B cell (primary cell): ENCODE measurements around the gene OR2Z1. TPM values are rescaled to one million over a fixed set of nuclear protein-coding genes. Genes with fewer than 3 reads are reported as not detected.

Source experiments
- ATAC-seq: fragments of 200-7000 bp; cut with Tn5 transposase; one replicate; pipeline ENCODE4 v1.10.0; 2021; ENCODE audit warnings: low read depth, mild to moderate bottlenecking, moderate number of reproducible peaks, moderate library complexity
- CTCF ChIA-PET: fragments of 350-600 bp; sonication (Branson Sonifier 250); formaldehyde crosslinking; loops from one replicate; lab custom pipeline; 2021; ENCODE audit warnings: antibody characterized with exemption, inconsistent platforms; lab: Charles Lee
- POLR2A ChIA-PET: fragments of 350-600 bp; sonication (Branson Sonifier 250); formaldehyde crosslinking; loops from one replicate; lab custom pipeline; 2021; ENCODE audit warnings: antibody characterized with exemption; lab: Charles Lee
- DNase-seq: peaks from one replicate; pipeline ENCODE4 v3.0.0; 2013
- H2AFZ ChIP-seq: 2 replicates; pipeline ENCODE4 v1.6.1; 2012; ENCODE audit warnings: mild to moderate bottlenecking, low read depth, low read length; ENCODE audit not compliant: insufficient read depth, poor library complexity, severe bottlenecking
- H3K27ac ChIP-seq, 2 donors: 1 replicate in 1 of 2; 2 replicates in 1 of 2; pipeline ENCODE4 v1.5.1; 2012 to 2013; ENCODE audit warnings: low read length in 2 of 2, mild to moderate bottlenecking in 2 of 2, moderate library complexity in 1 of 2
- H3K27me3 ChIP-seq, 4 experiments: fragments of 200-600 bp in 1 of 4; sonication (generic) in 1 of 4; replicated peaks in 1 of 4; 1 replicate in 2 of 4; 2 replicates in 2 of 4; pipeline versions ENCODE4 v1.6.1 to v1.7.0; 2013 to 2016; ENCODE audit warnings: low read length in 3 of 4, mild to moderate bottlenecking in 2 of 4, mixed read lengths in 1 of 4, moderate library complexity in 1 of 4; ENCODE audit not compliant: insufficient read depth in 4 of 4, control insufficient read depth in 3 of 4; ENCODE audit errors: control extremely low read depth in 1 of 4
- H3K36me3 ChIP-seq, 2 experiments: replicated peaks in 1 of 2; 1 replicate in 1 of 2; 2 replicates in 1 of 2; pipeline versions ENCODE4 v1.6.1 to v1.7.1; 2013; ENCODE audit warnings: low read length in 1 of 2; ENCODE audit not compliant: insufficient read depth in 2 of 2, control insufficient read depth in 1 of 2; ENCODE audit errors: control extremely low read depth in 1 of 2, extremely low read depth in 1 of 2
- H3K4me1 ChIP-seq, 2 donors: fragments of 200-600 bp in 1 of 2; sonication (generic) in 1 of 2; 1 replicate in 1 of 2; 2 replicates in 1 of 2; pipeline versions ENCODE4 v1.5.1 to v1.6.1; 2013 to 2017; ENCODE audit warnings: low read length in 2 of 2; ENCODE audit not compliant: control insufficient read depth in 2 of 2, insufficient read depth in 2 of 2
- H3K4me2 ChIP-seq: replicated peaks from 2 replicates; pipeline ENCODE3; 2012; ENCODE audit warnings: mild to moderate bottlenecking, low read depth, low read length; ENCODE audit not compliant: poor library complexity, severe bottlenecking
- H3K4me3 ChIP-seq, 5 experiments: fragments of 200-600 bp in 1 of 5; sonication (generic) in 1 of 5; 1 replicate in 3 of 5; 2 replicates in 2 of 5; pipeline versions ENCODE4 v1.5.1 to v1.7.0; 2011 to 2016; ENCODE audit warnings: low read length in 4 of 5, mild to moderate bottlenecking in 4 of 5, low read depth in 2 of 5, control low read depth in 1 of 5, moderate library complexity in 1 of 5; ENCODE audit not compliant: insufficient read depth in 1 of 5; ENCODE audit errors: control extremely low read depth in 1 of 5, extremely low read depth in 1 of 5
- H3K79me2 ChIP-seq: fragments of 200-600 bp; sonication (generic); one replicate; pipeline ENCODE4 v1.6.0; 2016; ENCODE audit warnings: low read length; ENCODE audit not compliant: control insufficient read depth, insufficient read depth
- H3K9ac ChIP-seq: fragments of 200-600 bp; sonication (generic); 2 replicates; pipeline ENCODE4 v1.6.1; 2017; ENCODE audit warnings: mild to moderate bottlenecking, low read length, moderate library complexity
- H3K9me3 ChIP-seq, 3 donors: one replicate each; pipeline versions ENCODE4 v1.6.1 to v1.7.1; 2013; ENCODE audit warnings: low read length in 2 of 3; ENCODE audit not compliant: control insufficient read depth in 2 of 3, insufficient read depth in 1 of 3; ENCODE audit errors: control extremely low read depth in 1 of 3
- H4K20me1 ChIP-seq: 2 replicates; pipeline ENCODE4 v1.6.0; 2012; ENCODE audit warnings: mild to moderate bottlenecking, low read length; ENCODE audit not compliant: insufficient read depth, control insufficient read depth, poor library complexity, severe bottlenecking
- H3K27ac Mint-ChIP-seq: one replicate; pipeline ENCODE4 v1.8.0; 2021; ENCODE audit warnings: mixed read lengths
- H3K27me3 Mint-ChIP-seq: one replicate; pipeline ENCODE4 v1.8.0; 2021; ENCODE audit warnings: mixed read lengths
- H3K4me1 Mint-ChIP-seq: one replicate; pipeline ENCODE4 v1.8.0; 2021; ENCODE audit warnings: mixed read lengths
- H3K4me3 Mint-ChIP-seq: one replicate; pipeline ENCODE4 v1.8.0; 2021; ENCODE audit warnings: mixed read lengths
- H3K9me3 Mint-ChIP-seq: one replicate; pipeline ENCODE4 v1.8.0; 2022; ENCODE audit warnings: mixed read lengths; ENCODE audit not compliant: insufficient read depth
- EZH2 ChIP-seq: IDR thresholded peaks from 2 replicates; pipeline ENCODE4 v1.6.1; 2012; ENCODE audit warnings: borderline replicate concordance, low read depth, mild to moderate bottlenecking, moderate library complexity, low read length; ENCODE audit not compliant: insufficient read depth, poor library complexity, severe bottlenecking
- WGBS: methylation state at CpG from one replicate; pipeline ENCODE4 v1.1.5; 2013; ENCODE audit warnings: missing lambda C conversion rate; ENCODE audit not compliant: insufficient coverage; 5-methylcytosine and 5-hydroxymethylcytosine counted together
- intact Hi-C: fragments of 100-400 bp; cut with micrococcal nuclease; formaldehyde crosslinking; loops from one replicate; pipeline ENCODE4 v1.10.0; 2022
- polyA plus RNA-seq: library from polyadenylated mRNA; depleted of rRNA; stranded (reverse); fragments of >200 nt; gene quantifications from 2 replicates; pipeline ENCODE4 v1.2.3, GENCODE V29; 2012
- total RNA-seq, 2 donors: library from RNA; stranded (reverse); fragments of 120-200 nt in 1 of 2; gene quantifications; 1 replicate in 1 of 2; 2 replicates in 1 of 2; pipeline versions ENCODE4 v1.2.3 to v1.2.4, GENCODE V29; 2013 to 2022
- TF ChIP-seq, protein P1 (sequence below): fragments of 200-600 bp; IDR thresholded peaks from one replicate; pipeline ENCODE4 v1.8.0; 2022; ENCODE audit warnings: antibody characterized with exemption, mild to moderate bottlenecking

Gene OR2Z1
- total and polyA plus RNA-seq, 2 donors (not counting 1 experiment from before 2014, with no cell fraction given), result not detected

DNA sequence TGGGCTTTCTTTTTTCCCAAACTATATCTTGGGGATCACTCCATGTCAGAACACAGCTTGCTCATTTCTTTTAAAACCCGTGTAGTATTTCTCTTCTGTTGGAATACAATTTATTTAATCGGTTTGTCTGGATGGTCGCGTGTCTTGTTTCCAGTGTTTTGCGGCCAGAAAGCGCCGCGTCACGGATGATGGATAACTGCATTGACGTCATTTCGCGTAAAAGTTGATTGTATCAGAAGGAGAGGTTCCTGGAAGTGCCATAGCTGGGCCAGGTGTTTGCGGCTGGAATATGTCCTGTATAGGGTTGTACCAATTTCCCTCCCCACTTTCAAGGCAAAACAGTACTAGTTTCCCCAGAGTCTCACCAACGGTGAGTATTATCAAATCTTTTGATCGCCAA lies 32.5 kb upstream of the OR2Z1 start:
- H3K27me3 ChIP-seq, result peaks cover 0 to 7% (median under 1%) of the 10 kb centered on the region in 4 experiments
- no peak overlapping the region for H3K9ac ChIP-seq
- no peak overlapping the region for H2AFZ ChIP-seq
- H3K27ac ChIP-seq, result no peak overlapping the region
- no peak overlapping the region for H3K4me2 ChIP-seq
- no peak overlapping the region for H3K4me3 ChIP-seq
- no peak overlapping the region for H3K4me3 Mint-ChIP-seq
- DNase-seq, result no peak
- H3K27me3 Mint-ChIP-seq, result peaks cover 33% of the 10 kb centered on the region
- no peak overlapping the region for H3K27ac Mint-ChIP-seq
- CTCF ChIA-PET, result interaction anchor here (0.6 to 7.7 kb wide), 2 partner anchors 35 to 1798 kb away, joined by 3 to 114 read pairs; no protein-coding TSS in a partner anchor
- H3K4me1 Mint-ChIP-seq, result no peaks in the 10 kb centered on the region
- intact Hi-C loops, result no loop called here
- H4K20me1 ChIP-seq, result no peaks in the 10 kb centered on the region
- no peaks in the 10 kb centered on the region for H3K9me3 Mint-ChIP-seq
- 95% methylated on average over 10 of the region's 15 CpGs for WGBS
- POLR2A ChIA-PET, result no interaction called here
- ATAC-seq, result no peak
- H3K9me3 ChIP-seq, result peaks cover 0 to 6% (median 0%) of the 10 kb centered on the region in 3 donors
- no peaks in the 10 kb centered on the region for H3K36me3 ChIP-seq
- H3K4me1 ChIP-seq, result no peaks in the 10 kb centered on the region
- no peaks in the 10 kb centered on the region for H3K79me2 ChIP-seq
- TF ChIP-seq EZH2, result no peak
- TF ChIP-seq, protein P1, sequence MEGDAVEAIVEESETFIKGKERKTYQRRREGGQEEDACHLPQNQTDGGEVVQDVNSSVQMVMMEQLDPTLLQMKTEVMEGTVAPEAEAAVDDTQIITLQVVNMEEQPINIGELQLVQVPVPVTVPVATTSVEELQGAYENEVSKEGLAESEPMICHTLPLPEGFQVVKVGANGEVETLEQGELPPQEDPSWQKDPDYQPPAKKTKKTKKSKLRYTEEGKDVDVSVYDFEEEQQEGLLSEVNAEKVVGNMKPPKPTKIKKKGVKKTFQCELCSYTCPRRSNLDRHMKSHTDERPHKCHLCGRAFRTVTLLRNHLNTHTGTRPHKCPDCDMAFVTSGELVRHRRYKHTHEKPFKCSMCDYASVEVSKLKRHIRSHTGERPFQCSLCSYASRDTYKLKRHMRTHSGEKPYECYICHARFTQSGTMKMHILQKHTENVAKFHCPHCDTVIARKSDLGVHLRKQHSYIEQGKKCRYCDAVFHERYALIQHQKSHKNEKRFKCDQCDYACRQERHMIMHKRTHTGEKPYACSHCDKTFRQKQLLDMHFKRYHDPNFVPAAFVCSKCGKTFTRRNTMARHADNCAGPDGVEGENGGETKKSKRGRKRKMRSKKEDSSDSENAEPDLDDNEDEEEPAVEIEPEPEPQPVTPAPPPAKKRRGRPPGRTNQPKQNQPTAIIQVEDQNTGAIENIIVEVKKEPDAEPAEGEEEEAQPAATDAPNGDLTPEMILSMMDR, result no peak

DNA sequence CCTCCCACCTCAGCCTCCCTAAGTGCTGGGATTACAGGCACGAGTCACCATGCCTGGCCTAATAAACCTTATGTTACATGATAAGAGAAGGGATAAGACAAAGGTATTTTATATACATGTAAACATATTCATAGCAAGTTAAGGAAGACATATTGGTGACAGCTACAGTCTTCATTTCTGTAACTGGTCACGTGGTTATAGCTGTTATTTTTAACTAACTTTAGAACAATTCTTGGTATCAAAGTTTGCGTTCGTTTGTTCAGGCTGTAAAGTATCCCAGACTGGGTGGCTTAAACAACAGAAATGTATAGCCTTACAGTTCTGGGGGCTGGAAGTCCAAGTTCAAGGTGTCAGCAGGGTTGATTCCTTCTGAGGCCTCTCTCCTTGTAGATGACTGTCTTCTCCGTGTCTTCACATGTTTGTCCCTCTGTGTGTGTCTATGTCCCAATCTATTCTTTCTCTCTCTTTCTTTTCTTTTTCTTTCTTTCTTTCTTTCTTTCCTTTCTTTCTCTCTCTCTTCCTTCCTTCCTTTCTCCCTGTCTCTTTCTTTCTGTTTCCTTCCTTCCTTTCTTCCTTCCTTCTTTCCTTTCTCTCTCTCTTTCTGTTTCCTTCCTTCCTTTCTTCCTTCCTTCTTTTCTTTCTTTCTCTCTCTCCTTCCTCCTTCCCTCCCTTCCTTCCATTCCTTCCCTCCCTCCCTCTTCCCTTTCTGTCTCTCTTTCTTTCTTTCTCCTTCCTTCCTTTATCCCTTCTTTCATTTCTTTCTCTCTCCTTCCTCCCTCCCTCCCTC lies 30.5 kb upstream of the OR2Z1 start:
- Mint-ChIP-seq H3K4me1 (peaks cover 2% of the 10 kb centered on the region), H3K27me3 (peaks cover 41% of the 10 kb centered on the region), H3K27ac (no peak overlapping the region), H3K9me3 (no peaks in the 10 kb centered on the region), H3K4me3 (no peak overlapping the region)
- Histone ChIP-seq H3K4me3 (no peak overlapping the region), H3K9me3 (peaks cover 0 to 4% (median 0%) of the 10 kb centered on the region in 3 donors), H3K4me2 (no peak overlapping the region), H3K27me3 (peaks cover 0 to 13% (median 2%) of the 10 kb centered on the region in 4 experiments), H3K9ac (no peak overlapping the region), H2AFZ (no peak overlapping the region), H4K20me1 (no peaks in the 10 kb centered on the region), H3K4me1 (no peaks in the 10 kb centered on the region), H3K79me2 (no peaks in the 10 kb centered on the region), H3K27ac (no peak overlapping the region), H3K36me3 (no peaks in the 10 kb centered on the region)
- ChIA-PET CTCF (interaction anchor here (0.7 to 7.7 kb wide), 2 partner anchors 12 to 37 kb away, joined by 4 to 114 read pairs; no protein-coding TSS in a partner anchor), POLR2A (no interaction called here)
- WGBS, result 52% methylated on average over 3 of the region's 5 CpGs
- DNase-seq (no peak), ATAC-seq (no peak)
- TF ChIP-seq, protein P1, result no peak
- TF ChIP-seq EZH2, result no peak
- intact Hi-C loops, result loop anchor here (5.0 kb wide), 1 partner anchor 109 kb away; no protein-coding TSS in a partner anchor
